Natural killer cell (primary cell): ENCODE data around the gene ADAM10. TPM values are rescaled to one million over a fixed set of nuclear protein-coding genes. Genes with fewer than 3 reads are reported as not detected.

ENCODE experiments used
- ATAC-seq, 3 donors: fragments of 150-1000 bp in 2 of 3; fragments of 200-7000 bp in 1 of 3; cut with Tn5 transposase; 1 replicate in 1 of 3; 2 replicates in 2 of 3; pipeline ENCODE4 v1.10.0; 2021; ENCODE audit warnings: mild to moderate bottlenecking in 2 of 3, moderate library complexity in 2 of 3
- DNase-seq, 2 donors: peaks; one replicate each; pipeline versions ENCODE4 v3.0.0 to v3.0.0-alpha.2; 2013 to 2021; ENCODE audit warnings: mixed read lengths in 1 of 2
- H3K27ac ChIP-seq: one replicate; pipeline ENCODE4 v1.5.1; 2013; ENCODE audit warnings: mild to moderate bottlenecking, low read length
- H3K27me3 ChIP-seq: one replicate; pipeline ENCODE4 v1.6.1; 2013; ENCODE audit warnings: low read length; ENCODE audit not compliant: control insufficient read depth, insufficient read depth
- H3K36me3 ChIP-seq: one replicate; pipeline ENCODE4 v1.6.1; 2013; ENCODE audit warnings: low read length; ENCODE audit not compliant: control insufficient read depth, insufficient read depth
- H3K4me1 ChIP-seq: one replicate; pipeline ENCODE4 v1.6.1; 2013; ENCODE audit warnings: low read length; ENCODE audit not compliant: control insufficient read depth, insufficient read depth
- H3K4me3 ChIP-seq: one replicate; pipeline ENCODE4 v1.5.1; 2013; ENCODE audit warnings: low read length
- H3K9me3 ChIP-seq: one replicate; pipeline ENCODE4 v1.6.1; 2013; ENCODE audit warnings: low read length; ENCODE audit not compliant: control insufficient read depth, insufficient read depth
- H3K27ac Mint-ChIP-seq, 2 donors: one replicate each; pipeline ENCODE4 v1.8.0; 2022; ENCODE audit warnings: mild to moderate bottlenecking in 2 of 2, mixed read lengths in 2 of 2, moderate library complexity in 1 of 2
- H3K27me3 Mint-ChIP-seq, 2 donors: one replicate each; pipeline ENCODE4 v1.8.0; 2022; ENCODE audit warnings: low read depth in 2 of 2, mixed read lengths in 2 of 2
- H3K36me3 Mint-ChIP-seq: one replicate; pipeline ENCODE4 v1.8.0; 2022; ENCODE audit warnings: mixed read lengths
- H3K4me1 Mint-ChIP-seq, 2 donors: one replicate each; pipeline ENCODE4 v1.8.0; 2022; ENCODE audit warnings: mixed read lengths in 2 of 2
- H3K4me3 Mint-ChIP-seq: one replicate; pipeline ENCODE4 v1.8.0; 2022; ENCODE audit warnings: mild to moderate bottlenecking, moderate library complexity, mixed read lengths
- H3K9me3 Mint-ChIP-seq, 2 donors: one replicate each; pipeline ENCODE4 v1.8.0; 2022; ENCODE audit warnings: mixed read lengths in 2 of 2
- WGBS: methylation state at CpG from one replicate; pipeline ENCODE4 v1.1.7; 2013; ENCODE audit warnings: missing lambda C conversion rate; ENCODE audit not compliant: insufficient coverage; 5-methylcytosine and 5-hydroxymethylcytosine counted together
- intact Hi-C: fragments of 100-400 bp; cut with micrococcal nuclease; formaldehyde crosslinking; loops from one replicate; pipeline ENCODE4 v1.14.2; 2022
- total RNA-seq, 4 donors: library from RNA; stranded (reverse); fragments of 120-200 nt in 1 of 4; gene quantifications; one replicate each; pipeline versions ENCODE4 v1.2.3 to v1.2.4, GENCODE V29; 2013 to 2022
- TF ChIP-seq, protein P1 (sequence below): fragments of 200-600 bp; IDR thresholded peaks from one replicate; pipeline ENCODE4 v1.8.0; 2022; ENCODE audit warnings: antibody characterized with exemption

ADAM10 gene
- total RNA-seq, 3 donors from 2014 or later (not counting 1 experiment from before 2014, with no cell fraction given): 223 to 297 (median 259) TPM

DNA sequence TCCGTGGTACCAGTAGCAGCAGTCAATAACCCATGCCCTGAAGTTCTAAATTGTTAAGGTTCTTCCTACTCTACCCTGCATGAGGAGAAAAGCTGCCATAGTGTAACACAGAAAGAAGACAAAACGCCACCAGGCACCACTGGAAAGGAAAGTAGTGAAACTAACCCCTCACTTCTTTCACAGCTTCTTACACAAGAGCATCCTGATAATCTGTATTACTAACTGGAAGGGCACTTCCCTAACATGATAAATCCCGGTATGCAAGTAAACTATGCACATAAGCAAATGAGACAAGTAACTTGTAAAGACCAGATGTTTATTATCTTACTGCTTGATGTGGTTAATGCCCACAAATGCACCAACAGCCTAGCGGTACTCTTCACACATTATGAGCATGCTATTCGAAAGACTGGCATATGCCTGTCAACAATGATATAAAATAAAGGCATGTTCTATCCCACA is 141.3 kb downstream of the ADAM10 start:
- H3K36me3 Mint-ChIP-seq: peaks cover 32% of the 10 kb centered on the region
- Histone ChIP-seq H3K27ac (peak overlapping the region; percentile 45), H3K4me3 (no peak overlapping the region), H3K27me3 (no peaks in the 10 kb centered on the region), H3K36me3 (peaks cover 31% of the 10 kb centered on the region), H3K4me1 (peaks cover 13% of the 10 kb centered on the region), H3K9me3 (no peaks in the 10 kb centered on the region)
- H3K9me3 Mint-ChIP-seq: no peaks in the 10 kb centered on the region
- intact Hi-C loops: loop anchor here (2.0 kb wide), 1 partner anchor 141 kb away; the partner anchor contains the start of gene ADAM10
- peak overlapping the region; percentile 82 for H3K4me3 Mint-ChIP-seq
- ATAC-seq (peak; percentile 73 to 83 (median 77)), DNase-seq (peak in 1 of 2 donors; percentile 60)
- TF ChIP-seq, protein P1, sequence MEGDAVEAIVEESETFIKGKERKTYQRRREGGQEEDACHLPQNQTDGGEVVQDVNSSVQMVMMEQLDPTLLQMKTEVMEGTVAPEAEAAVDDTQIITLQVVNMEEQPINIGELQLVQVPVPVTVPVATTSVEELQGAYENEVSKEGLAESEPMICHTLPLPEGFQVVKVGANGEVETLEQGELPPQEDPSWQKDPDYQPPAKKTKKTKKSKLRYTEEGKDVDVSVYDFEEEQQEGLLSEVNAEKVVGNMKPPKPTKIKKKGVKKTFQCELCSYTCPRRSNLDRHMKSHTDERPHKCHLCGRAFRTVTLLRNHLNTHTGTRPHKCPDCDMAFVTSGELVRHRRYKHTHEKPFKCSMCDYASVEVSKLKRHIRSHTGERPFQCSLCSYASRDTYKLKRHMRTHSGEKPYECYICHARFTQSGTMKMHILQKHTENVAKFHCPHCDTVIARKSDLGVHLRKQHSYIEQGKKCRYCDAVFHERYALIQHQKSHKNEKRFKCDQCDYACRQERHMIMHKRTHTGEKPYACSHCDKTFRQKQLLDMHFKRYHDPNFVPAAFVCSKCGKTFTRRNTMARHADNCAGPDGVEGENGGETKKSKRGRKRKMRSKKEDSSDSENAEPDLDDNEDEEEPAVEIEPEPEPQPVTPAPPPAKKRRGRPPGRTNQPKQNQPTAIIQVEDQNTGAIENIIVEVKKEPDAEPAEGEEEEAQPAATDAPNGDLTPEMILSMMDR: no peak
- WGBS: 16% methylated on average over 5 of the region's 5 CpGs
- H3K4me1 Mint-ChIP-seq: peaks cover 60 to 63% of the 10 kb centered on the region in 2 donors
- H3K27ac Mint-ChIP-seq: peak overlapping the region; percentile 89 to 90
- no peaks in the 10 kb centered on the region for H3K27me3 Mint-ChIP-seq

DNA sequence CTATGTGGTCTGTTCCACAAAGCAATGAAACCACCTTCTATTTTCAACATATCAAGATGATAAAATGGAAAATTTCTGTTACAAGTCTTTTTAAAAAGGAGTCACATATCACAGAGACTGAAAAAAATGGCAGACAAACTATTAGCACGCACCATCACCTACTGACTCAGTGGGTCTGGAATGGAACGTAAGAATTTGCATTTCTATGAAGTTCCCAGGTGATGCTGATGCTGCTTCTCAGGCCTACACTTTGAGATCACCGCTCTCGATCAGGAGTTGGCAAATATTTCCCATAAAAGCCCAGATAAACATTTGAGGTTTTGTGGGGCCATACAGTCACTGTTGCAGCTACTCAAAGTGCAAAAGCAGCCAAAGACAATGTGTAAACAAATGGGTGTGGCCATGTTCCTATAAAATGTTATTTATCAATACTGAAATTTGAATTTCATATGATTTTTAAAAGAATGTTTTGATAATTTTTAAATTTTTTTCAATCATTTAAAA is 142.9 kb downstream of the ADAM10 start:
- no peak overlapping the region for H3K27ac ChIP-seq
- peaks cover 37% of the 10 kb centered on the region for H3K36me3 ChIP-seq
- no peak for DNase-seq
- 94% methylated on average over 4 of the region's 4 CpGs for WGBS
- Mint-ChIP-seq H3K27me3 (no peaks in the 10 kb centered on the region), H3K27ac (peak overlapping the region; percentile 82 to 90), H3K36me3 (peaks cover 30% of the 10 kb centered on the region), H3K9me3 (no peaks in the 10 kb centered on the region), H3K4me3 (no peak overlapping the region), H3K4me1 (peaks cover 45 to 55% of the 10 kb centered on the region in 2 donors)
- H3K4me1 ChIP-seq: no peaks in the 10 kb centered on the region
- no peaks in the 10 kb centered on the region for H3K27me3 ChIP-seq
- no peaks in the 10 kb centered on the region for H3K9me3 ChIP-seq
- TF ChIP-seq, protein P1: no peak
- intact Hi-C loops: no loop called here
- no peak overlapping the region for H3K4me3 ChIP-seq
- no peak for ATAC-seq

DNA sequence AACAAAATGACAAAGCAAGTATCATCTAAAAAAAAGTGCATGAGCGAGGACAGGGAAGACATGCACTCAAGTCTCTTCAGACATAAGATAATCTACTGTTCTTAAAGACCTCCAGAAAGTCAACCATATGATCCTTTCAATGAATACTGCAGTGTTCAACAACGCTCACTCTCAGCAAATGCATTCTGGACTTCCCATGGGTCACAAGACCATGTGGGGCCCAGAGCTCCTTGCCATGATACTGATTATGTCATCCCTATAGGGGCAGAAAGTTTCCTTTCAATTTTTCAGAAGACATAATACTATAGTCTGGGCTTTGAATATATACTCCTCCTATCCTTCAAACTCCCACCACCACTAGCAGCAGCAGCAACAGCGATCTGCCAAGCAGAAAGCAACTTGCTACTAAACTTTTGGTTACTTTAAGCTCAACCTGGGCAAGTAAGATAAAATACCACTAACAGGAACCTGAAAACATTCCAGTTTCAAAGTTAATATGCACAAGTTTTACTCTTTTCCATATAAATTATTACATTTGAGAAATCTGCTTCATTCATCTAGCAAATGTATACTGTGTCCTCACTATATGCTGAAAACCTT is 143.5 kb downstream of the ADAM10 start:
- intact Hi-C loops: no loop called here
- no peaks in the 10 kb centered on the region for H3K27me3 Mint-ChIP-seq
- DNase-seq (no peak), ATAC-seq (no peak)
- H3K4me1 Mint-ChIP-seq: peaks cover 41 to 52% of the 10 kb centered on the region in 2 donors
- peaks cover 39% of the 10 kb centered on the region for H3K36me3 ChIP-seq
- H3K36me3 Mint-ChIP-seq: peaks cover 27% of the 10 kb centered on the region
- no peaks in the 10 kb centered on the region for H3K9me3 ChIP-seq
- H3K4me3 ChIP-seq: no peak overlapping the region
- no peaks in the 10 kb centered on the region for H3K4me1 ChIP-seq
- no peak overlapping the region for H3K27ac ChIP-seq
- H3K27ac Mint-ChIP-seq: peak overlapping the region; percentile 82 to 90
- H3K9me3 Mint-ChIP-seq: no peaks in the 10 kb centered on the region
- H3K4me3 Mint-ChIP-seq: no peak overlapping the region
- H3K27me3 ChIP-seq: no peaks in the 10 kb centered on the region
- WGBS: 94% methylated on average over 3 of the region's 3 CpGs
- TF ChIP-seq, protein P1: no peak
